ENCODE data around the gene MAP2K4.
"Not testable (repeated sequence)": the region's sequence is repeated elsewhere in the genome, so short reads cannot be mapped to it uniquely, and the experiment has no call there.

MAP2K4 gene

GRCh38 chr17:12094336-12094735 is 73.7 kb downstream of the MAP2K4 start:
- DNase-seq, result no peak

- no peak for DNase-seq
Observed at GRCh38 chr17:12095522-12095921, 74.8 kb downstream of the MAP2K4 start.

DNA sequence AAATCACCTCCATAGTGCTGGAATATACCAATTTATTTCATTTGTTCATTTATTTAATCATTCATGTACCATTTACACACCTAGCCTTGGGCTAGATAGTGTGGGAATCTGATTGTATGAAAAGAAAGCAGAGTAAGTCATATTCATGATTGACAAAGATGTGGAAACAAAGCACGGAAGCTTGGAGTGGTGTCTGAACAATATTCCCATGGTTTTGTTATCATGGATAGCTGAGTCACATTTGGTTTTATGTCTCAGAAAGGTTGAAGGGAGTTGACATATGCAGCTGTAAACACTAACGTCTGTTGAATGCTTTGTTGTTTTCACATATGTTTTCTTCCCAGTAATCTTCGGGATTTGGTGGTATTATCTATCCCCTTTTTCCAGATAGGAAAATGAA is 76.6 kb downstream of the MAP2K4 start:
- no peak for DNase-seq

DNA sequence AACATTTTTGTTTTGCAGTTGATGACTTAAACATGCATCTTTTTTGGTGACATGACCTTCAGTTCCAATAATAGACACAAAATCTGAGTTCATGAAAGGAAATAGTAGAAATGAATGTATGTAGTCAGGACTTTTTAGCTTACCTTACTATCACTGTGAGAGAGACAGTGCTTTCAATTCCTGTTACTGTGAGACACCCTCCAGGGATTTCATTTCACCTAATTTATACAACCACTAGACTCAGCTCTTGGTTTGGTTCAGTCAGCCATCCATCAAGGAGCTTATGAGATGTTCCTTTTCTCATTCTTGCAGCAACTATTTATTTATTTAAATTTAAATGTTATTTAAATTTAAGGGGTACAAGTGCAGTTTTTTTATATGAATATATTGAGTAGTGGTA is 77.9 kb downstream of the MAP2K4 start:
- DNase-seq, result no peak

GRCh38 chr17:12099412-12099811 is 78.7 kb downstream of the MAP2K4 start:
- no peak for DNase-seq

- no peak for DNase-seq
Observed at GRCh38 chr17:12104831-12105230, 84.2 kb downstream of the MAP2K4 start.

DNA sequence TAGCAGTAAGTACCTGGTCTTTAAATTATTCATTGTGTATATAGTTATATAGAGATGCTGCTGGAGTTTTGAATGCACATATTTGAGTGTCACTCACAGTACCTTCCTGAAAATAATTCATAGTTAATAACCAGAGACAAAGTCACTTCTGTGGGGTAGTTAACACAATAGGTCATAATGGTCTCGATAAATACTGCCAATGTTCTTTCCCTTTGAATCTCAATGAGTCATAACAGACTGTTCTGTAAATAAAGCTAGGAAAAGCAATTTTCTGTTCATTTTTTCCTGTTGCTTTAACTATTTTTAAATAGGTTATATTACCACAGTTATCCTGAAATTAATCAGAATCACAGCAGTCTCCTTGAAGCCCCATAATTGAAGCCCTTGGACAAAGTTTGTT is 87.2 kb downstream of the MAP2K4 start:
- DNase-seq, result no peak

DNA sequence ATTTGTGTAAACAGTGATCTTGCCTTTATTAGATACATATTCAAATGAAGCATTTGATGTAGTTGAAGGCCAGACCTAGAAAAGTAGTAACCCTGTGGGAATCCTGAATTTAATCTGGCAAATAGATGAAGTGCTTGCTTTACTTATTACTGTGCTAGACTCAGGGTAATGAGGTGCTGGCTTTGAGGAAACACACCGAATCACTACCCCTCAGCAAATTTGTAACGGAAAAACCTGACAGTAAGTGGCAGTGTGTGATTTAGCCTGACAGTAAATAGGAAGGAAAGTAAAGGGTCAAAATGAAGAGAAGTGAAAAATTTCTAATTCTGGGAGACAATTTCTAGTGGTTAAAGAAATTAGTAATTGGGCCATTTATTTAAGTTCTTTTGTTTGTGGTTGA is 90.2 kb downstream of the MAP2K4 start:
- DNase-seq, result no peak

- no peak for DNase-seq
Observed at GRCh38 chr17:12113156-12113555, 92.5 kb downstream of the MAP2K4 start.

DNA sequence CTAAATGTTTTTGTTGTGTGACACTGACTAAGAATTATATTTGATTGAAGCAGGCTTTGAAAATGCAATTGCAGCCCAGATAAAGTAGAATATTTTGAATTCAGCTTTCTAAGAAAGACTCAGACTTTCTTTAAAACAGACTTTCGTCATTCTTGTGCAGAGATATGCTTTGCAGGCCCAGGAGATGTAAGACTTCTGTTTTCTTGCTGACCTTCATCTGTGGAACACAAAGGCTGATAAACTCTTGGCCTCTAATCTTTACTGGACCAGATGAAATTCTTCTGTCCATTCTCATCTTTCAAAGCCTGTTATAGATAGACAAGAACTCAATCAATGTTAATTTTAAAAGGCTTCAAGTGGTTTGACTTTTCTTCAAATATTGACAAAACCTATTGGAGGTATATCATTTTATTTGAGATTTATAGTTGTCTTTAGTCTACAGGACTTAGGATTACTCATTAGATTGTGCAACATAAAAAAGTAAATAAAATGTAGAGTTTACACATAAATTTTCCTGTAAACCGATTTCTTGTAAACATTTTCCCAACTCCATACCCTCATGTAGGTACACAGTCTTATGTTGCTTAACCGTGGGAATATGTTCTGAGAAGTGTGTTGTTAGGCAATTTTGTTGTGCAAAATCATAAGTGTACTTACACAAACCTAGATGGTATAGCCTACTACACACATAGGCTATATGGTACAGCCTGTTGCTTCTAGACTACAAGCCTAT is 94.2 kb downstream of the MAP2K4 start:
- DNase-seq, result no peak

DNA sequence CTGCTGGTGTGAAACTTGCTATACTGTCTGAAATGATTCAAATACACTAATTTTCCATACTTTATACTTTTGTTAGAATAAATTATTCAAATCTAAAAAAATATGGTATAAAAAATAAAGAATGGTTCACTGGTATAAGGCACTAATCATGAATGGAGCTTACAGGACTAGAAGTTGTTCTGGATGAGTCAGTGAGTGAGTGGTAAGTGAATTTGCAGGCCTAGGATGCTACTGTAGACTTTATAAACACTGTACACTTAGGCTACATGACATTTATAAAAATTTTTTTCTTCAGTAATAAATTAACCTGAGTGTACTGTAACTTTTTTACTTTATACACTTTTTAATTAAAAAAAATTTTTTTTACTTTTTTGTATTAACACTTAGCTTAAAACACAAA is 95.5 kb downstream of the MAP2K4 start:
- no peak for DNase-seq

- no peak for DNase-seq
Observed at GRCh38 chr17:12118617-12119016, 97.9 kb downstream of the MAP2K4 start.

- DNase-seq, result no peak
Observed at GRCh38 chr17:12122075-12122474, 101.4 kb downstream of the MAP2K4 start.

- no peak for DNase-seq
Observed at GRCh38 chr17:12127177-12127576, 106.5 kb downstream of the MAP2K4 start.

GRCh38 chr17:12127667-12128066 is 107.0 kb downstream of the MAP2K4 start:
- no peak for DNase-seq

DNA sequence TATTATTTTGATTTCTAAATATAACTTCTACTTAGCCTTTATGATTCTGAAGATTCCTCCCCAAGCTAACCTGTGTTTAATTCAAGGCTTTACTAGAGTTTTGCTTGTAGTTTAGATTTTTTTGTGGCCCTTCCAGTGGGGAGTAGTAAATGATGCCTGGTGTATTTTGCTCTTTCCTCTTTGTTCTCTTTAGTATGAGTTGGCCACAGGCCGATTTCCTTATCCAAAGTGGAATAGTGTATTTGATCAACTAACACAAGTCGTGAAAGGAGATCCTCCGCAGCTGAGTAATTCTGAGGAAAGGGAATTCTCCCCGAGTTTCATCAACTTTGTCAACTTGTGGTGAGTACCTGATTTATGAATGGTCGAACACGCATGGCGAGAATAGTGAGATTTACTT is 108.3 kb downstream of the MAP2K4 start:
- DNase-seq, result no peak

DNA sequence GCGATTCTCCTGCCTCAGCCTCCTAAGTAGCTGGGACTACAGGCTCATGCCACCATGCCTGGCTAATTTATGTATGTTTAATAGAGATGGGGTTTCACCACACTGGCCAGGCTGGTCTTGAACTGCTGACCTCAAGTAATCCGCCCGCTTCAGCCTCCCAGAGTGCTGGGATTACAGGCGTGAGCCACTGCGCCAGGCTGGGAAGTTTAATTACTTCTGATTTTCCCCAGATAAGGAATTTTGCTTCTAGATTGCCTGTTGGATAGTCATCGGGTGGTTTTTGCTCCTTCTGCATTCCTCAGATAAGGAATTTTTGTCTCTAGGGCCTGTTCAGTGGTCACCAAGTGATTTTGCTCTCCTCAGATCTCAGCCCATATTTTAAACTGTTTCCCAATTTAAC is 112.5 kb downstream of the MAP2K4 start:
- DNase-seq, result no peak

DNA sequence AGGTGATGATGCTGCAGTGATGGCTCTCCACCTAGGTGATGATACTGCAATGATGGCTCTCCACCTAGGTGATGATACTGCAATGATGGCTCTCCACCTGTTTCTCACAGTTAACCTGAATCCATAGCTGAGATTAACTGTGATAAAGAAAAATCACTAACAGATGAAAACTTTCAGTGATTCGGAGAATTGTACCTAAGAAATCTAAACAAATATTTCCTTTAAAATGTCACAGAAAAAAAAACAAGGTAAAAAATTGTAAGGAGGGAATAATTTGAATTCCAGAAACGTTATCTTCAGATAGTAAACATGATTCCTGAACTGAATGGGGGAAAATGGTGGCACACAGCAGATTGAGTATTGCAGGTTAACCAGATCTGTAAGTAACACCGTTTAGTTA is 113.4 kb downstream of the MAP2K4 start:
- DNase-seq, result no peak

- DNase-seq, result no peak
Observed at GRCh38 chr17:12134587-12134986, 113.9 kb downstream of the MAP2K4 start.

- no peak for DNase-seq
Observed at GRCh38 chr17:12136243-12136642, 115.6 kb downstream of the MAP2K4 start.

DNA sequence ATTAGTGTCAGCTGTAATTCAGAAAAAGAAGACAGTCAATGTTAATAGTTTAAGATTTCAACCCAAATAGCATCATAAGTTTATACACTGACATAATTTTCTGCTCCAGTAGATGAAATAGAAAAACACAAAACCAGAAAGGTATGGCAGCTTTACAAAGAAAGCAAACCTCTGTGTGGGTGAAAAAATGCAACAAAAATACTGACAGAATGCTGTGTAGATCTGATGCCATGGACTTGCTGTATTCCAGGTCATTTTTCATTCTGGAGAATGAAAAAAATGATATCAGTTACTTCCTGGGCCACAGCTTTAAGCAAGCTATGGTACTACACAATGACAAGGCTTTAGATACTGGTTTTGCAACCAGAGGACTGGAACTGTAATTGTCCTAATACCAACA is 116.0 kb downstream of the MAP2K4 start:
- DNase-seq, result no peak

DNA sequence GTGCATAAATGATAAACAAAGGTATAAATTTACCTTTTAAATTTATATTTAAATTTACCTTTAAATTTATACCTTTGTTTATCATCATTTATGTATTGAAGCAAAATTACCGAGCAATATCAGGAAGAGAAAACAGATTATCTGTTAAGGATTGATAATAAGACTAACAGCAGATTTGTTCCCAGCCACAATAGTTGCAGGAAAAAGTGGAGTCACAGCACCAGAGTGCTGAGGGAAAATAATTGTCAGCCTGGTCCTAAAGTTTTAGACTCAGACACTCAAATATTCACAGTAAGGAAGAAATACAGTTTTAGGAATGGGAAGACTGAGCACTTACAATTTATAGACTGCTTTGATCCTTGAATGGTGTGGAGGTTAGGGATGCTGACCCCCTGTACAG is 117.2 kb downstream of the MAP2K4 start:
- no peak for DNase-seq

GRCh38 chr17:12140685-12141084 is 120.0 kb downstream of the MAP2K4 start:
- no peak for DNase-seq

GRCh38 chr17:12162187-12162586 is 141.5 kb downstream of the MAP2K4 start:
- not testable (repeated sequence) for DNase-seq

GRCh38 chr17:12164085-12164484 is 143.4 kb downstream of the MAP2K4 start:
- no peak for DNase-seq

Data from T1000 (cell line).